T-helper 1 cell treated with Interleukin-12 subunit alpha and Interleukin-12 subunit beta and Interleukin-4 antibody, amounts not matched to agents 30 μg/mL and 1 μg/mL, for 36 hours (primary cell): Measurements from ENCODE around the gene MTX2.

Experiments used
- H3K27ac Mint-ChIP-seq: one replicate; pipeline ENCODE4 v1.8.0; 2021; ENCODE audit warnings: mild to moderate bottlenecking, mixed read lengths
- H3K27me3 Mint-ChIP-seq: one replicate; pipeline ENCODE4 v1.8.0; 2021; ENCODE audit warnings: low read depth, mixed read lengths
- H3K36me3 Mint-ChIP-seq: one replicate; pipeline ENCODE4 v1.8.0; 2021; ENCODE audit warnings: low read depth, mixed read lengths
- H3K4me1 Mint-ChIP-seq: one replicate; pipeline ENCODE4 v1.8.0; 2021; ENCODE audit warnings: low read depth, mixed read lengths
- H3K4me3 Mint-ChIP-seq: one replicate; pipeline ENCODE4 v1.8.0; 2021; ENCODE audit warnings: mild to moderate bottlenecking, moderate library complexity, mixed read lengths
- H3K9me3 Mint-ChIP-seq: one replicate; pipeline ENCODE4 v1.8.0; 2021; ENCODE audit warnings: mixed read lengths

MTX2 gene

GRCh38 chr2:176317199-176317598, 48.0 kb downstream of the MTX2 start:
- no peaks in the 10 kb centered on the region for H3K27me3 Mint-ChIP-seq
- H3K9me3 Mint-ChIP-seq, result no peaks in the 10 kb centered on the region
- no peak overlapping the region for H3K27ac Mint-ChIP-seq
- H3K4me3 Mint-ChIP-seq, result no peak overlapping the region
- H3K4me1 Mint-ChIP-seq, result peaks cover 1% of the 10 kb centered on the region
- H3K36me3 Mint-ChIP-seq, result no peaks in the 10 kb centered on the region

GRCh38 chr2:176317623-176318065, 48.4 kb downstream of the MTX2 start:
- no peaks in the 10 kb centered on the region for H3K36me3 Mint-ChIP-seq
- peaks cover 1% of the 10 kb centered on the region for H3K4me1 Mint-ChIP-seq
- no peaks in the 10 kb centered on the region for H3K27me3 Mint-ChIP-seq
- no peaks in the 10 kb centered on the region for H3K9me3 Mint-ChIP-seq
- no peak overlapping the region for H3K4me3 Mint-ChIP-seq
- no peak overlapping the region for H3K27ac Mint-ChIP-seq

- Mint-ChIP-seq H3K27me3 (no peaks in the 10 kb centered on the region), H3K4me1 (peaks cover 1% of the 10 kb centered on the region), H3K9me3 (no peaks in the 10 kb centered on the region), H3K36me3 (no peaks in the 10 kb centered on the region), H3K4me3 (no peak overlapping the region), H3K27ac (no peak overlapping the region)
Measured at GRCh38 chr2:176321916-176322315, 52.7 kb downstream of the MTX2 start.

- no peak overlapping the region for H3K4me3 Mint-ChIP-seq
- H3K9me3 Mint-ChIP-seq, result no peaks in the 10 kb centered on the region
Measured at GRCh38 chr2:176324862-176325261, 55.6 kb downstream of the MTX2 start.

GRCh38 chr2:176325732-176326131, 56.5 kb downstream of the MTX2 start:
- Mint-ChIP-seq H3K36me3 (no peaks in the 10 kb centered on the region), H3K27ac (no peak overlapping the region), H3K4me1 (no peaks in the 10 kb centered on the region), H3K4me3 (no peak overlapping the region), H3K27me3 (no peaks in the 10 kb centered on the region), H3K9me3 (no peaks in the 10 kb centered on the region)

More at GRCh38 chr2:176324862-176325261, 55.6 kb downstream of the MTX2 start:
- H3K4me1 Mint-ChIP-seq, result no peaks in the 10 kb centered on the region
- H3K27ac Mint-ChIP-seq, result no peak overlapping the region
- H3K36me3 Mint-ChIP-seq, result no peaks in the 10 kb centered on the region
- H3K27me3 Mint-ChIP-seq, result no peaks in the 10 kb centered on the region

- Mint-ChIP-seq H3K27me3 (no peaks in the 10 kb centered on the region), H3K36me3 (no peaks in the 10 kb centered on the region), H3K4me1 (no peaks in the 10 kb centered on the region), H3K4me3 (no peak overlapping the region), H3K27ac (no peak overlapping the region), H3K9me3 (no peaks in the 10 kb centered on the region)
Measured at GRCh38 chr2:176328149-176328548, 58.9 kb downstream of the MTX2 start.

- H3K9me3 Mint-ChIP-seq, result no peaks in the 10 kb centered on the region
- no peaks in the 10 kb centered on the region for H3K27me3 Mint-ChIP-seq
- H3K4me3 Mint-ChIP-seq, result no peak overlapping the region
- no peaks in the 10 kb centered on the region for H3K4me1 Mint-ChIP-seq
- peaks cover 1% of the 10 kb centered on the region for H3K36me3 Mint-ChIP-seq
- no peak overlapping the region for H3K27ac Mint-ChIP-seq
Measured at GRCh38 chr2:176330612-176331011, 61.4 kb downstream of the MTX2 start.

- Mint-ChIP-seq H3K4me3 (no peak overlapping the region), H3K9me3 (no peaks in the 10 kb centered on the region), H3K36me3 (peaks cover 1% of the 10 kb centered on the region), H3K27me3 (no peaks in the 10 kb centered on the region), H3K27ac (no peak overlapping the region), H3K4me1 (no peaks in the 10 kb centered on the region)
Measured at GRCh38 chr2:176331646-176332045, 62.4 kb downstream of the MTX2 start.

GRCh38 chr2:176334729-176335128, 65.5 kb downstream of the MTX2 start:
- H3K36me3 Mint-ChIP-seq, result peaks cover 8% of the 10 kb centered on the region
- H3K27me3 Mint-ChIP-seq, result no peaks in the 10 kb centered on the region
- H3K9me3 Mint-ChIP-seq, result no peaks in the 10 kb centered on the region
- no peaks in the 10 kb centered on the region for H3K4me1 Mint-ChIP-seq
- no peak overlapping the region for H3K4me3 Mint-ChIP-seq
- H3K27ac Mint-ChIP-seq, result no peak overlapping the region

GRCh38 chr2:176338395-176338794, 69.2 kb downstream of the MTX2 start:
- H3K27ac Mint-ChIP-seq, result no peak overlapping the region
- no peaks in the 10 kb centered on the region for H3K4me1 Mint-ChIP-seq
- no peak overlapping the region for H3K4me3 Mint-ChIP-seq
- no peaks in the 10 kb centered on the region for H3K9me3 Mint-ChIP-seq
- peaks cover 8% of the 10 kb centered on the region for H3K36me3 Mint-ChIP-seq
- H3K27me3 Mint-ChIP-seq, result no peaks in the 10 kb centered on the region

- Mint-ChIP-seq H3K36me3 (peaks cover 8% of the 10 kb centered on the region), H3K27me3 (no peaks in the 10 kb centered on the region), H3K4me1 (no peaks in the 10 kb centered on the region), H3K4me3 (no peak overlapping the region), H3K9me3 (no peaks in the 10 kb centered on the region), H3K27ac (no peak overlapping the region)
Measured at GRCh38 chr2:176339208-176339607, 70.0 kb downstream of the MTX2 start.

- no peak overlapping the region for H3K27ac Mint-ChIP-seq
- no peaks in the 10 kb centered on the region for H3K4me1 Mint-ChIP-seq
- no peaks in the 10 kb centered on the region for H3K9me3 Mint-ChIP-seq
- H3K4me3 Mint-ChIP-seq, result no peak overlapping the region
- no peaks in the 10 kb centered on the region for H3K36me3 Mint-ChIP-seq
- peaks cover 4% of the 10 kb centered on the region for H3K27me3 Mint-ChIP-seq
Measured at GRCh38 chr2:176356251-176356650, 87.0 kb downstream of the MTX2 start.

- Mint-ChIP-seq H3K27me3 (peaks cover 21% of the 10 kb centered on the region), H3K4me1 (no peaks in the 10 kb centered on the region), H3K27ac (no peak overlapping the region), H3K9me3 (no peaks in the 10 kb centered on the region), H3K4me3 (no peak overlapping the region), H3K36me3 (no peaks in the 10 kb centered on the region)
Measured at GRCh38 chr2:176364273-176364977, 95.2 kb downstream of the MTX2 start.

- no peak overlapping the region for H3K4me3 Mint-ChIP-seq
Measured at GRCh38 chr2:176368349-176368748, 99.1 kb downstream of the MTX2 start.

GRCh38 chr2:176370467-176371171, 101.4 kb downstream of the MTX2 start:
- no peak overlapping the region for H3K27ac Mint-ChIP-seq
- H3K9me3 Mint-ChIP-seq, result no peaks in the 10 kb centered on the region
- peaks cover 26% of the 10 kb centered on the region for H3K27me3 Mint-ChIP-seq
- no peaks in the 10 kb centered on the region for H3K36me3 Mint-ChIP-seq
- H3K4me3 Mint-ChIP-seq, result no peak overlapping the region
- H3K4me1 Mint-ChIP-seq, result no peaks in the 10 kb centered on the region

More at GRCh38 chr2:176368349-176368748, 99.1 kb downstream of the MTX2 start:
- Mint-ChIP-seq H3K4me1 (no peaks in the 10 kb centered on the region), H3K36me3 (no peaks in the 10 kb centered on the region), H3K27me3 (peaks cover 26% of the 10 kb centered on the region), H3K9me3 (no peaks in the 10 kb centered on the region), H3K27ac (no peak overlapping the region)
